ENCODE measurements around the gene RTP5.

RTP5 gene

DNA sequence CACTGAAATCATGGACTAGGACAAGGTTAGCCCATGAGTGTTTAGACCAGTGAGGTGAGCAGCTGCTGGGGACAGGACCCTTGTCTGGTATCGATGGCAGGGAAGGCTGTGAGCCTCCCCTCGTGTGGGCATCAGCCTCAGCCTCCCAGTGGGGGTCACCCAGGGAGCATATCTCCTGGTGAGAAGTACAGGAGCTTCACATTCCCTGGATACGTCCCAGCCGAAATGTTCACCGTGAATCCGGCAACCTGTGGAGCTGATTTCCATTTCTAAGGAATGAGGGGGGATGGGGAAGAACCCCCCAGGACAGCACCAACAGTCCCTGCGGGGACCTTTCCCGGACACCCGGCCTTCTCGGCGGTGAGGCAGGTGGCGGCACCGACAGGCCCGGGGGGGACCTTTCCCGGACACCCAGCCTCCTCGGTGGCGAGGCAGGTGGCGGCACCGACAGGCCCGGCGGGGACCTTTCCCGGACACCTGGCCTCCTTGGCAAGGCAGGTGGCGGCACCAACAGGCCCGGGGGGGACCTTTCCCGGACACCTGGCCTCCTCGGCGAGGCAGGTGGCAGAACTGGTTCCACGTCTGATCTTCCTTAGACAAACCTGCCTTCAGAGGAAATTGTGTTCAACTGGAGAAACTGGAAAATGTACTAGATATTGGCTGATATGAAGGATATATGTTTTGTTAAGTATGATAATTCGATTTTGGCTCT lies 21.2 kb downstream of the RTP5 start:
- no peak for DNase-seq

DNA sequence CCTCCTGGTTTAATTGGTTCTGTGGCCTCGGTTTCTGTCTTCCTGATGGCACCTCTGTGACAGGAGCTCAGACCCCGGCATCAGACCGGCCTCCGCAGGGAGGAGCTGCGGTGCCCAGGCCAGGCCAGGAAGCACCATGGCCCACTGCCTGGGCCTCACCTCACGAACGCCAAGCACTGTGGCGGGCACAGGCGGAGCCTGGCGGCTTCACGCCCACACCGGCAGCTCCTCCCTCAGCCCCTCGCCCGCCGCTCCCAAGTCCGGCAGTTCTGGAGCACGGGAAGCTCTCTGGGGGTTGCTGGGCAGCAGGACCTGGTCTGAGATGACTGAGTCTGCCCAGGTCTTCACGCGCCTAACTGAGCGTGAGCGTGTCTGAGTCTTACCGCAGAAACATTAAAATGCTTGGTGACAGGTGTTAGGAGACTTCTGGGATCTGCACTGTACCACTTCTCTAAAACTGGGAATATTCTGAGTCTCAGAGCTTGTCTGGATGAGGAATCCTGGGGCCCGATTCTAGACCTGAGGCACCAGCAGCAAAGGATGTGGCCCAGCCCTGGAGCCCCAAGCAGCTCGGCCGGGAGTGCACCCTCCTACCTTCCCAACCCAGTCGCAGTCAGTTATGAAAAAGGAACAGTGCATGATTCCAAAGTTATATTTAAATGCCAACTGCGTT lies 21.9 kb downstream of the RTP5 start:
- DNase-seq = no peak

DNA sequence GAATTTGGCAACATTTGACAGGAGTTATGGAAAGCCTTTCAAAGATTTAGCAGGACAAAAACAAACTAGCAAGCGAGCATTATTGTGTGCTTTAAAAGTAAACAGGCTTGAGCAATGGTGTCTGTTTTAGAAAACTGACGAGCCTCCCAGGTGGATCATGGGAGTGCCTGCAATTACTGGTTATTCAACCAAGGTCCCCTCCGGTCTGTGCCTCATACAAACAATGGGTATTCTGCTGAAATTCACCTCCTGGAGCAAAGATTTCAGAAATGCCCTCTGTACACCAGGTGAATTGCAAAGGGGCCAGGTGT lies 22.4 kb downstream of the RTP5 start:
- no peak for DNase-seq

GRCh38 chr2:241892299-241893137 lies 23.0 kb downstream of the RTP5 start:
- no peak for DNase-seq

DNA sequence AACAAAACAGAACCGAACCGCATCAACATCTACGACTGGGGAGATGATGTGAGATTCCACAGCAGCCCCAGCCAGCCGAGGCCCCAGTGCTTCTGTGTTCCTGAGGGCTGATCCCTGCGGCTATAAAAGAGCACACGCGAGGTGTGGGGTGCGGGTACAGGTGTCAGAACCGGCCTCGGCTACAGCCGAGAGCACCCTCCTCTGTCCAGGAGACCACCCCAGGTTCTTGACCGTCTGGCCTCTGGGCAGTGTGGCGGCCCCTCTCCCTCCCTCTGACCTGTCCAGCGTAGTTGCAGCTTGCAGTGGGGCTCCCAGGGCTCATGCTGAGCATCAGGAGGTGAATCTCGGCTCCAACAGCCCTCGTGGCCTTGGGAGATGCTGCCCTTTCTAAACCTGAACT lies 23.7 kb downstream of the RTP5 start:
- no peak for DNase-seq

DNA sequence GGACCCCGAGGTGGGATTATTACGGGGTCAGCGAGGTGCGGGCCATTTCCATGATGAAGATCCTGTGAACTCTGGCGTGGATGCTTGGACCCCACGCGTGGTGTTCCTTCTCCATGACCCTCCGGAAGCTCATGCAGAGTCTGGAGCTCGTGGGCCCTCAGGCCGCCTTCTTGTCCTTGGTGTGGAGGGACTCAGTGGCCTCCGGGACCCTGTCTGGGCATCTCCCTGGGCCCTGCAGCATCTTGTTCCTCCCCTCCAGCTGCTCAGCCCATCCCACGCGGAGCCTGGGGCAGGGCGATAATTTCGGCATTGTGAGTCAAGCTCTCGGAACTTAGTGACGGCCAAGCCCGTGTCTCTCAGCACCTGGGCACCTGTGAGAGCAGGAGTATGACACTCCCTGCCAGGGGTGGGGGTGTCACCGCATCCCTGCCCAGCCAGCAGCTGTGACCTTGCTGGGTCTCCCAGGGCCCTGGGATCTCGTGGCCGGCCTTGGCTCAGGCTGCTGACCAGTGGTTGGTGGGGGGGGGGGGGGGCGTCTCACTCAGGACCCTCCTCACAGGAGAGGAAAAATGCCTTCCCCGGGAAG lies 24.6 kb downstream of the RTP5 start:
- DNase-seq = no peak

DNA sequence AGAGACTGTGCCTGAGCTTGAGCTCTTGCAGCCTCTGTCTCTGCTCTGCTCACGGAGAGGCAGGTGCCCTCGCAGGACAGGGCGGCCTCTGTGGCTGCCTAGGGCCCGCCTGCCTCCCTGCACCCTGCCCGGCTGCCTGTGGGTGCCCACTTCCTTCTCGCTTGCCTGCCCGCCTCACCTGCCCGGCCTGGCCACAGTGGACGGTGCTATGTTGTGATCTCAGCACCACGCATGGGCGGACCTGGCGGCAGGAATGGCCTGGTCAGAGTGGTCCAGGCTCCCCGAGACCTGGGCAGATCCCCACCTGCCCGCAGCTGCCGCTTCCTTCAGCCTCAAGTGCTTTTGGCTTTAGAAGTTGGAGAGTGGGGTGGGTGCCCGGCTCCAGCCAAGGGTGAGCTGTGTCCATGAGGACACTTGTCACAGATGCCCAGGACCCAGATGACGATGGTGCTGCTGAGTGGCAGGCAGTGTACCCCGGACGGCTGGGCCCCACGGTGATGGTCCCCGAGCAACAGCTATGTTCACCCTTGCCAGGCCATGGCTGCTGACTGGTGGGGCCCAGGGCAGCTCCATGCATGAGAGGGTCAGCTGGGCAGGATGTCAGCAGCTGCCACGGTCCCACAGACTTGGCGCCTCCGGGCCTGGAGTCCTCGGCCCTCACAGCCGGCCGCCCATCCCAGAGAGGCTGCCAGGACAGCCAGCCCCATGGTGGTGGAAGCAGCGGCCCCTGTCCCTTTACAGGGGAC lies 25.3 kb downstream of the RTP5 start:
- no peak for DNase-seq

GRCh38 chr2:241895427-241895711 lies 25.8 kb downstream of the RTP5 start:
- no peak for DNase-seq

GRCh38 chr2:241895712-241896641 lies 26.4 kb downstream of the RTP5 start:
- no peak for DNase-seq

DNA sequence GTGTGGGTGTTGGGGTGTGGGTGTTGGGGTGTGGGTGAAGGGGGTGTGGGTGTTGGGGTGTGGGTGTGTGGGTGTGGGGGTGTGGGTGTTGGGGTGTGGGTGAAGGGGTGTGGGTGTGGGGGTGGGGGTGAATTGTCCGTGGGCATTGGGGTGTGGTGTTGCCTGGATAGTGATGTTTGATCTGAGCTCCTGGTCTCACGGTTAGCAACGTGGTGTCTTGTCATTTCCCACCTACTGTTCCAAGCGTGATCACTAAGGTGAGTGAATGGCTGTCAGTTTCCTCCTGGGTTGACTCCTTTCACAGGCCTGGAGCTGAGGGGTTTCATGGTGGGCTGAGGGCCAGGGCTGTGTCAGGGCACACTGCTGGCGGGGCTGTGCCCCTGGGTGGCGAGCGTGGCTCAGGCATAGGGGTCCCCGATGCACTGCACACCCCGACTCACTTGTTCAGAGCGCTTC lies 27.2 kb downstream of the RTP5 start:
- no peak for DNase-seq

DNA sequence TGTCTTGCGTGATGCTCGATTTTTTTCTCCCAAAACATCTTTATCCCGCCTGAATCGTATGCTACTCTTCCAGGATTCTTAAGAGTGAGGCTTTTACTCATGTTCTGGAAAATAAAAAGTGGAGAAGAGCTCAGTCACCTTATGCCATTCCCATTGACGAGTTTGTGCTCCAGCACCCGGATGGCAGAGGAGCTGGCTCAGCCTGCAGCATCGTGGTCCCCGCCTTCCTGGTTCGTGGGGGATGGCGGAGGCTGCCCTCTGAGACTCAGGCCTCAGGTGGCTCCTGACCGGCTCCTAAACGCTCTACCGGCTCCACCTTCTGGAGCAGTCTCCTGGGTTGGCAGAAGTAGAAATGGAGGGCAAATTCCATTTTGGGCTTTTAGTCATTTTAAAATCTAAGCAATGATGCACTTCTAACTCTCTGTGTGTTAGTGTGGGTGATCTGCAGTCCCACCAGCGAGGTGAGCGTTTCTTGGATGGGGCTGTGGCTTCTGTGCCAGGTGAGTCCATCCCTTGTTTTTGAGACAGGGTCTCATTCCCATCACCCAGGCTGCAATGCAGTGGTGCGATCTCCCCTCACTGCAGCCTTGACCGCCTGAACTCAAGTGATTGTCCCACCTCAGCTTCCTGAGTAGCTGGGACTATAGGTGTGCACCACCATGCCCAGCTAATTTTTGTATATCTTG lies 27.8 kb downstream of the RTP5 start:
- DNase-seq = no peak

GRCh38 chr2:241898463-241899270 lies 29.1 kb downstream of the RTP5 start:
- no peak for DNase-seq

DNA sequence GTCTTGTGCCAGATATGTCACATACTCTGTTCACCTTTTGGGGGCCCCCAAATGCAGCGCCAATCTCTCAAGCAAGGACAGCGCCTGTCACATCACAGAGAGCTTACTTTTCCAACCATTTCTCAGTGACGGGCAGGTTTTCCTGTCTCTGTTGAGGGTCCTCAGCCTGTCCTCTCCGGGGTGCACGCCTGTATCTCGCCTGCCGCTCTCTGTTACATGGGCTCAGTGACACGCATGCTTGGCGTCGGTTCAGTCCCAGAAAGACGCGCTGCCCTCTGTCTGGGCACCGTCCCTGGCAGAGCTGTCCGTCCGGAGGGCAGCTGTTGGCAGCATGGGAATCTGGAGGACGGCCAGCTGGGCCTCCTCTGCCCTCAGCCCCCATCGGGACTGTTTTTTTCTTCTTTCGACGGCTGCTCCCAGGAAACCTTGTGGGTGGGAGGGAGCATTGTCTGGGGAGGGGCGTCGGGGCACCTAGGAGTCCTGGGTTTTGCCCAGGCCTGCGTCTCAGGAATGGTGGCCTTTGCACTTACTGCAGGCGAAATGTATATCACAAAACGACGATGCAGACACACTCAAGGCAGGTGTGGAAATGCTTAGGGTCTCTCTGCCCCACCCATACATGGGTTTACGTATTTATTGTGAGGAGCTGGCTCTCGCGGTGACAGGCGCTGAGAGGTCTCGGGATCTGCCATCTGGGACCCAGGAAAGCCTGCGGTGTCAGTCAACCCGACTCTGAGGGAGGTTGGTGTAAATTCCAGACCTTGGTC lies 30.9 kb downstream of the RTP5 start:
- DNase-seq = no peak

DNA sequence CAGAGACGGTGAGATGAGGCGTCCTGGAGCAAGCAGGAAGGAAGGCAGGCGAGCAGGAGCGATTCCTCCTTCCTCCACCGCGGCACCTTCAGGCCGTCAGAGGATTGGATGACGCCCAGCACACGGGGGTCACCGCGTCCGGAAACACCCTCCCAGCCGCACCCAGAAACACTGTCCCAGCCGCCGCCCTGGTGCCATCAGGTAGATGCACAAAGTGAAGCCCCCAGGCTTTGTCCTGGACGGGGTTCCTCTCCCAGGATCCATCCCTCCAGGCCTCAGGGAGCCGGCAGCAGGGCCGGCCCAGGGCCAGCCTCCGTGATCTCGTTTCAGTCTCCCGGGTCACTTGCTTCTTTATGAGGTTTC lies 31.5 kb downstream of the RTP5 start:
- no peak for DNase-seq

DNA sequence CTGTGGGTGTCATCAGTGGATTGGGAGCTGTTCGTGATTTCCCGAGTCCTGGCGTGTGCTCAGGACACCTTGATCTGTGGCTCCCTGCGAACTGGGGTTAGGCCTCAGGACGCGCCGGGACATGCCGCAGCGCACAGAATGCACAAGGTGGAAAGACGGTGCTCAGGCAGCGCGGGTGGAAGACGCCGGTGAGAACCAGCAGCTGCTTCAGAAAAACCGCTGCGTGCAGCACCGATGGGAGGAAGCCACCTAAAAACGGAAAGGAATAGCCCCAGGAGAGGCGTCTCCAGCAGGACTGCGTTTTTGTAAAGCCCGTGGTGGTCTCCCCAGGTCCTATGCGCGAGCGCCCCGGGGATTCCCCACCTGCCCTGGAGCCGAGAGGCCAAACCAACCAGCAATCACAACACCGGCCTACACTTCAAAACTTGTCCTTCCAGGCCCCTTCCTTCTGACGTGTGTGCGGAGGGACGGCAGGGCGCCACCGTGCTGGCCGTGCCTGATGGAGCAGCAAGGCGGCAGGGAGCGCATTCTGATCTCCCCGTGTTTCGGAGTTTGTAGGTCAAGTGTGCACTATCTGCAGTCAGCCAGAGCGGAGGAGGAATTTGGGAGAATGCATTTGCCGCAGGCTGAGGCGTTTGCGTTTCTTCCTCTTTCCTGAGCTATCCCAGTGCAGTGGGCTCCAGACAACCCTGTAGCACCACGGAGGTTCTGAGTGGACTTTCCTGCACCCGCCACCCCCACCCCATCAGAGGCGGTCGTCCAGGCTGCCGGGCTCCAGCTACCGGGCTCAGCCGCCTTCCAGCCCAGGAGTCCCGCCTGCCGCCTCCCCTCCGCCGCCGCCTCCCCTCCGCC lies 32.2 kb downstream of the RTP5 start:
- DNase-seq = no peak

- DNase-seq = no peak
Measured at GRCh38 chr2:241902357-241902991, 32.9 kb downstream of the RTP5 start.

DNA sequence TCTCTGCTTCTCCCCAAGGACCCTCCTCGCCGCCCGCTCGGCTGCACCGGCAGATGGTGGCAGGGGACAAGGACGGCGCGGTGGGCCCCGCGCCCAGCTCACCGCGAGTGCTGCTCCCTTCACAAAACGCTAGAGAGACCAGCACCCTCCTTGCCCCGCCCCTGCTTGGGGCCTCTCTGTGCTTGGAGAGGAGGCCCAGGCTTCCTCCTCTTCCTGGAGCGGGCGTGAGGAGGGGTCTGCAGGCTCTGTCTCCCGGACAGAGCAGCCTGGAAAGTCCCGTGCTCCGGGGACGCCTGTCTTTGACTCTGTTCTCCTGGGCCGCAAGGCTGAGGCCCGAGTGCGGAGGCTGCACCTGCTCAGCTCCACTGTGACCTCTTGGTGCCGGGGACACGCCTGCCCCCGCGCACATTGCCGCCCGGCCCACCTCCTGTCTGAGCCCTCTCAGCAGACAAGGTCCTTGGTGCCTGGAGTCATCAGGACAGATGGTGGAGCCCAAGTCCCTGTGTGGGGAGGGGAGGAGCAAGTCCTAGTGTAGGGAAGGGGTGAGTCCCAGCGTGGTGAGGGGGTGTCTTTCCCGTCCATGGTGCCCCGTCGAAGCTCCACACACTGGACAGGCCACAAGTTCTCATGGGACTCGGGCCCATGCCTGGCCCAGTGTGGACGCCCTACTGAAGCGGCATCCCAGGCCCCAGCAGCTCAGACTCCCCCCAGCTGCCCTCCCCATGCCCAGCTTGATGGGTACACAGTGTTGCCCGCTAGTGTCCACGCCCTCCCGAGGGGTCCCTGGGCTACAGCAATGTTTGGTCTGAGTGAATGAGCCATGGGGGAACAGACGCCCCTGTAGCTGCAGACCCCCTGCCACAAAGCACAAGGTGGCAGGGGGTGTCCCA lies 33.8 kb downstream of the RTP5 start:
- DNase-seq = no peak

Data from kidney glomerular epithelial cell (primary cell).